KBM-7 (cell line): ENCODE results near the gene GNB1.
A peak's percentile ranks its signal among the peaks of the same experiment; 100 is the strongest.

ENCODE experiments used
- DNase-seq: peaks from one replicate; pipeline ENCODE4 v3.0.0-alpha.2; 2015
- in situ Hi-C: fragments of 300-500 bp; cut with MboI; formaldehyde crosslinking; loops from 2 replicates; pipeline ENCODE4 v1.14.3; 2020; ENCODE audit warnings: low sequenced_read_pairs, low pct_unique_long_range_greater_than_20kb, mixed read lengths

GNB1 gene

GRCh38 chr1:1924849-1925248 is 34.0 kb upstream of the GNB1 start:
- in situ Hi-C loops: no loop called here
- DNase-seq: no peak

GRCh38 chr1:1924386-1924785 is 33.5 kb upstream of the GNB1 start:
- no peak for DNase-seq
- in situ Hi-C loops: no loop called here

- in situ Hi-C loops: no loop called here
- DNase-seq: no peak
These were observed 32.3 kb upstream of the GNB1 start for GRCh38 chr1:1922956-1923833.

GRCh38 chr1:1922702-1922955 is 31.7 kb upstream of the GNB1 start:
- DNase-seq: no peak
- in situ Hi-C loops: no loop called here

- in situ Hi-C loops: no loop called here
- no peak for DNase-seq
These were observed 31.2 kb upstream of the GNB1 start for GRCh38 chr1:1921901-1922701.

- in situ Hi-C loops: no loop called here
- no peak for DNase-seq
These were observed 30.6 kb upstream of the GNB1 start for GRCh38 chr1:1921459-1921862.

GRCh38 chr1:1920608-1921458 is 29.9 kb upstream of the GNB1 start:
- in situ Hi-C loops: no loop called here

GRCh38 chr1:1920057-1920607 is 29.2 kb upstream of the GNB1 start:
- DNase-seq: no peak
- in situ Hi-C loops: no loop called here

More at GRCh38 chr1:1920608-1921458, 29.9 kb upstream of the GNB1 start:
- no peak for DNase-seq

- DNase-seq: peak; percentile 99
- in situ Hi-C loops: no loop called here
These were observed 28.6 kb upstream of the GNB1 start for GRCh38 chr1:1919304-1920056.

- DNase-seq: no peak
- in situ Hi-C loops: no loop called here
These were observed 28.0 kb upstream of the GNB1 start, which contains the start of gene TMEM52 for GRCh38 chr1:1918901-1919303. Gene TMEM52, minus strand, starts transcription at chr1:1919279. Its CDS starts 14 bp downstream, at chr1:1919265.

- DNase-seq: no peak
- in situ Hi-C loops: no loop called here
These were observed 27.4 kb upstream of the GNB1 start for GRCh38 chr1:1917995-1918900.

GRCh38 chr1:1917304-1917976 is 26.6 kb upstream of the GNB1 start:
- in situ Hi-C loops: no loop called here
- no peak for DNase-seq

- in situ Hi-C loops: no loop called here
- no peak for DNase-seq
These were observed 26.0 kb upstream of the GNB1 start for GRCh38 chr1:1916851-1917251.

GRCh38 chr1:1915911-1916840 is 25.3 kb upstream of the GNB1 start:
- in situ Hi-C loops: no loop called here
- no peak for DNase-seq

GRCh38 chr1:1914971-1915692 is 24.2 kb upstream of the GNB1 start, which contains the start of gene CALML6:
Gene CALML6, plus strand, starts transcription at chr1:1915260. Its CDS starts 21 bp downstream, at chr1:1915281.
- in situ Hi-C loops: no loop called here
- no peak for DNase-seq
